Lower leg skin (tissue), 4 donors: ENCODE data around the gene TNNI3. TPM values are rescaled to one million over a fixed set of nuclear protein-coding genes. Genes with fewer than 3 reads are reported as not detected.
A peak's percentile ranks its signal among the peaks of the same experiment; 100 is the strongest.

Experiments used
- DNase-seq, 2 donors: peaks; one replicate each; pipeline ENCODE4 v3.0.0-alpha.2; 2019; ENCODE audit warnings: low spot score in 2 of 2
- H3K4me3 ChIP-seq: fragments of 200-600 bp; sonication (generic); 2 replicates; pipeline ENCODE4 v1.5.1; 2017; ENCODE audit warnings: mild to moderate bottlenecking, low read depth; ENCODE audit not compliant: poor library complexity, severe bottlenecking
- CTCF ChIP-seq, 3 donors: fragments of 450-650 bp; IDR thresholded peaks; one replicate each; pipeline ENCODE4 v1.5.1; 2016; ENCODE audit warnings: antibody characterized with exemption in 3 of 3, mild to moderate bottlenecking in 3 of 3, moderate library complexity in 2 of 3
- POLR2A ChIP-seq, 2 donors: fragments of 450-650 bp; IDR thresholded peaks; one replicate each; pipeline ENCODE4 v1.6.1; 2016 to 2017; ENCODE audit warnings: antibody characterized with exemption in 2 of 2, mild to moderate bottlenecking in 1 of 2, moderate library complexity in 1 of 2
- WGBS, 2 donors: methylation state at CpG; one replicate each; pipeline ENCODE4 v1.1.5; 2018; 5-methylcytosine and 5-hydroxymethylcytosine counted together
- intact Hi-C: fragments of 100-400 bp; cut with DNase I; formaldehyde crosslinking; loops from one replicate; pipeline ENCODE4 v1.15.0; 2023; ENCODE audit warnings: low total_unique reads
- total RNA-seq, 4 donors: library from RNA; depleted of rRNA; stranded (reverse); fragments of >200 nt; gene quantifications; one replicate each; pipeline ENCODE4 v1.1.0, GENCODE V29; 2016

Gene TNNI3
- total RNA-seq, 4 donors from 2014 or later, result 1.4 to 2.8 TPM; not detected in 2

GRCh38 chr19:55196803-55197202, 39.3 kb upstream of the TNNI3 start:
- 83 to 89% methylated on average over 10 of the region's 10 CpGs for WGBS, 2 donors
- intact Hi-C loops, result no loop called here
- no peak for DNase-seq
- H3K4me3 ChIP-seq, result no peak overlapping the region
- TF ChIP-seq POLR2A (IDR thresholded peaks at IDR 0.05) (no peak), CTCF (IDR thresholded peaks at IDR 0.05) (no peak)

GRCh38 chr19:55193481-55193880, 35.9 kb upstream of the TNNI3 start:
- whole genome bisulfite sequencing, 2 donors, result 69 to 83% methylated on average over 12 of the region's 12 CpGs
- TF ChIP-seq POLR2A (IDR thresholded peaks at IDR 0.05), result no peak
- no peak for TF ChIP-seq CTCF (IDR thresholded peaks at IDR 0.05)
- intact Hi-C loops, result no loop called here
- no peak for DNase-seq
- no peak overlapping the region for H3K4me3 ChIP-seq

- no peak for TF ChIP-seq CTCF (IDR thresholded peaks at IDR 0.05)
- no peak for TF ChIP-seq POLR2A (IDR thresholded peaks at IDR 0.05)
- DNase-seq, result peak; percentile 84 to 93
- no peak overlapping the region for H3K4me3 ChIP-seq
- 24 to 37% methylated on average over 15 of the region's 15 CpGs for WGBS, 2 donors
- intact Hi-C loops, result no loop called here
Observed at GRCh38 chr19:55189403-55189835, 31.9 kb upstream of the TNNI3 start.

GRCh38 chr19:55188625-55189024, 31.1 kb upstream of the TNNI3 start:
- intact Hi-C loops, result no loop called here

GRCh38 chr19:55186080-55186479, 28.5 kb upstream of the TNNI3 start:
- TF ChIP-seq POLR2A (IDR thresholded peaks at IDR 0.05) (no peak), CTCF (IDR thresholded peaks at IDR 0.05) (no peak)
- no peak for DNase-seq
- 76 to 87% methylated on average over 12 of the region's 12 CpGs for WGBS, 2 donors
- intact Hi-C loops, result no loop called here
- H3K4me3 ChIP-seq, result no peak overlapping the region

More at GRCh38 chr19:55188625-55189024, 31.1 kb upstream of the TNNI3 start:
- DNase-seq, result no peak
- 56 to 59% methylated on average over 8 of the region's 8 CpGs for WGBS, 2 donors
- H3K4me3 ChIP-seq, result no peak overlapping the region
- TF ChIP-seq POLR2A (IDR thresholded peaks at IDR 0.05) (no peak), CTCF (IDR thresholded peaks at IDR 0.05) (no peak)

- WGBS, 2 donors, result 72 to 77% methylated on average over 19 to 20 of the region's 20 CpGs
- TF ChIP-seq POLR2A (IDR thresholded peaks at IDR 0.05) (no peak), CTCF (IDR thresholded peaks at IDR 0.05) (no peak)
- no peak for DNase-seq
- H3K4me3 ChIP-seq, result no peak overlapping the region
- intact Hi-C loops, result no loop called here
Observed at GRCh38 chr19:55181740-55182139, 24.2 kb upstream of the TNNI3 start.
